IPS DF 4.7 (cell line): Measurements from ENCODE around the gene RFTN2.
"Not testable (repeated sequence)": the region's sequence is repeated elsewhere in the genome, so short reads cannot be mapped to it uniquely, and the experiment has no call there.

Source experiments
- DNase-seq: peaks from one replicate; pipeline ENCODE4 v3.0.0-alpha.2; 2013; ENCODE audit warnings: low spot score; ENCODE audit errors: extremely low read depth

RFTN2 gene

DNA sequence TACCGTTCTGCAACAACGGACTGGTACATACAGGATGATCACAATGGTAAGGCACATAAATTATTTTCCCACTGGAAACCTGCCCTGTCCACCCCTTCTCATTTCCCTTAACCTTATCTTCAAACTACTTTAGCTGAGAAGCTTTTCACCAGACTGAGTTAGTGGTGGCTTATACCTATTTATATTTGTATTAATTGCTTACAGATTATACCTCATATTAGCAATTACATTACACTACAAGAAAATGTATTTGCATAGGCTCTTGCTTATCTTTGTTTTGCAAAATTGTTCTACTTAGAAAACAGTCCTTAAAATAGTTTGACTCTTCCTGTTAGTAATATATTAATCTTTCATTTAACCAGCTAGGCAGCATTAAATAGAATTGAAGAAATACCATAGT lies 124.1 kb downstream of the RFTN2 start:
- DNase-seq, result not testable (repeated sequence)

DNA sequence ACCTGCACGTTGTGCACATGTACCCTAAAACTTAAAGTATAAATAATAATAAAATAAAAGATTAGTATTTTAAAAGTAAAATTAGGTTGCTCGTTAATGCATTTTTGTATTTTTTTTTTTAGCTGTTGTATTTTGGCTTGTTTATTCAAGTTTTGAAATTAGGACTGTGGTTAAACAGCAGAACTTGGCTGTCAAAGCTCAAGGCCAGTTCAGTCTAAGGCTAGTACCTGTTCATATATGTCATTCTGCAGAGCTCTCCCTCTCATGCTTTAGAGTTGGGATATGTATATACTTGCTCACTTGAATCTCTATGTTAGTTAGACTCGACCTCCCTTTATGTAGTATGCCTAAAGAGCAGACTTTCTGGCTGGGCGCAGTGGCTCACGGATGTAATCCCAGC lies 126.8 kb downstream of the RFTN2 start:
- DNase-seq, result no peak

DNA sequence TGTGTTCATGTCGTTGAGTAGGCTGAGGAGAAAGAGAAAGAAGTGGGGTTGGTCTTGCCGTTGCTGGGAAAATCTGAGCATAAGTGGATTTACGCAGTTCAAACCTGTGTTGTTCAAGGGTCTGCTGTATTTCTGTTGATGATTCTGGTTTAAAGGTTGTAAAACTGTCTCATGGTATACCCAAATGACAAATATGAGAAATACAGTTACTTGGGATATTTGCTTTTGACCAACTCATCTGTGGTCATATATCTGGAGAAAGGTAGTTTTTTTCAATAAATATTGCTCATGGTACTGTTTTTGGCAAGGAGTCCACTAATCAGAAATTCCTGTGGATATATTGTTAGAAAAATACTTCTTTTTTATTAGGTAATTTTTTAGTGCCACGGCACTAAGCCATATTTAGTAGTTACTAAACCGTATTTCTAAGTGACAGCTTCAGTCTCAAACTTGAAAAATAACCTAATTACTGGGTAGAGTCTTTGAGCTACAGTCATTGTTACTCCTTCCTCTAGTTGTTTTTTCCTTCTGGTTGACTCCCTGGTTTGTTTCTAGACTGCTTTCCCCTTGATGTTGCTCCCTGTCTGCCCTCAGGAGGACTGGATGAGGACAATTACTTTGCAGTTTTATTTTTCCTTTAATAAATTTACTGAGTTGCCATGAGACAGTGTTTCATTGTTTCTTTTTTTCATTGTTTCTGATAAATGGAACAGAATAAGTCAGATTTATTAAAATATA lies 128.1 kb downstream of the RFTN2 start:
- DNase-seq, result no peak

DNA sequence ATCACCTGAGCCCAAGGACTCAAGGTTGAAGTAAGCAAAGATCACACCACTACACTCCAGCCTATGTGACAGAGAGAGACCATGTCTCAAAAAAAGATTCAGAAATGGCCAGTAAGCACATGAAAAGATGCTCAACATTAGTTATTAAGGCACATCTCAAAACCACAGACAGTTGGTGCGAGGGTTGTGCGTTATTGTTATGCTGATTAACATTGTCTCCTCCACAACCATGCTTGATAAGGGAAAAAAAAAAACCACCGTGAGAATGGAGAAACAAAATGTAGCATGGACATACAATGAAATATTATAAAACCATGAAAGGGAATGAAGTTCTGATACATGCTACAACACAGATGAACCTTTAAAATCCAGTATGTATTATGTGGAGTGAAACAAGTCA lies 132.2 kb downstream of the RFTN2 start:
- no peak for DNase-seq

DNA sequence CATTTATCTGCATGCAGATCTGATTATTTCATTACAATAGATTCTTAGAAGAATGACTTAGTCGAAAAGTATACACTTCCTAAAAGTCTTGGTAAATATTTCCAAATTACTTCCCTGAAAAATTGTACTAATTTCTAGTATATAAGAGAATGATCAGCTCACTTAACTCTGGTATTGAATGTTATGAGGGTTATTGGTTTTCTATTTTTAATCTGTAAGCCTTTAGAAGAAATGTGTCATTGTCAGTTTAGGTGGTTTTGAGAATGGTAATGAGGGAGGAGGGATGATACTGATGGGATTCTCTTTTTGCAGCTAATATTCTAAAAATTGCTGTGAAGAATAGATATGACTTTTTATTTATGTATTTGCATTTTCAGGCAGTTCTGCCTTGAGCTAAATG lies 135.7 kb downstream of the RFTN2 start:
- DNase-seq, result no peak

DNA sequence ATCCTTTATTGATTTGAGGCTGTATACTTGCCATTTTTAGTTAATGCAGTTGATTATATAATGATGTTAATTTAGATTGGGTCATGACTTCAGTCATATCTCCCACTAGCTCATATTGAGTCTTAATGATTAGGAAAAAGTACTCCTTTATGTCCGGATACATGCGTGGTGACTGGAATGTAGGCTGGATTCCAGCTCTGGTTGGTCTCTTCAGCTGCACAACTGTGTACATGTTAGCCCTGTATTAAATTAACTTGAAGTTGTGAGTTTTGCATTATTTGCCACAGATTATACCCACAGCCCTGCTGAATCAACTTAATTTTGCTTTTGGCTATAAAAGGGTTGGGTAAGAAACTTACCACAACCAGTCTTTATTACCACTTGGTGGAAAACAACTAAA lies 137.0 kb downstream of the RFTN2 start:
- DNase-seq, result no peak
